IPS-11a (cell line): Measurements from ENCODE around the gene MAPK10.
"Not testable (repeated sequence)": the region's sequence is repeated elsewhere in the genome, so short reads cannot be mapped to it uniquely, and the experiment has no call there.

Experiments used
- H3K4me3 ChIP-seq: one replicate; pipeline ENCODE4 v1.5.1; 2013; ENCODE audit warnings: low read depth, low read length, control low read depth

The MAPK10 gene

DNA sequence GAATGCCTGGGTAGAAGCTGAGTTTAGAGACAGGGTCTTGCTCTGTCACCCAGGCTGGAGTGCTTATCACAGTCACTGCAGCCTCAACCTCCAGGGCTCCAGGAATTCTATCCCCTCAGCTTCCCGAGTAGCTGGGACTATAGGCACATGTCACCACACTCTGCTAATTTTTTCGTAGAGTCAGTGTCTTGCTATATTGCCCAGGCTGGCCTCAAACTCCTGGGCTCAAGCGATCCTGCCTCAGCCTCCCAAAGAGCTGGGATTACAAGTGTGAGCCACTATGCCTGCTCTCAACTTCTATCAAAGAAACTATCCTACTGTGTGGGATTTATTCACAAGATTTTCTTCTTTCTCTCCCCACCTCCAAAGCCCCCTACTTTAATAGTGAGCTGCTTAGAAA is 15.7 kb downstream of the MAPK10 start:
- H3K4me3 ChIP-seq, result no peak overlapping the region

DNA sequence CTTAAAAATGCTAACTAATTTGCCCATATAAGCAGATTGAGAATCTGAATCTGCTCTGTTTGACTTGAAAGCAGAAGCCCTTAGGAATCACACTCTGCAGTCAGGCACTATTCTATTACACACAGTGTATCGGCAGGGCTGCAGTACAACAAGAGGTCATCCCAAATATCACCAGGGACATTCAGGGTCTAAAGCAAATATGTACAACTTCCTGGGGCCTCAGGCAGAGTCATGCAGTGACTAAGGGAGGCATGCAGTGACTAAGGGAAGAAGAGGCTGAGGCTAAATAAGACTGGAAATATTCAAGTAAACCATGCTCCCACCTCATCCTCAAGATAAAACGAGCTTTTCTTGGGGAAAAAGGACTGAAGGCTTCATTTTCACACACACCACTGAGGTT is 20.9 kb downstream of the MAPK10 start:
- H3K4me3 ChIP-seq, result no peak overlapping the region

DNA sequence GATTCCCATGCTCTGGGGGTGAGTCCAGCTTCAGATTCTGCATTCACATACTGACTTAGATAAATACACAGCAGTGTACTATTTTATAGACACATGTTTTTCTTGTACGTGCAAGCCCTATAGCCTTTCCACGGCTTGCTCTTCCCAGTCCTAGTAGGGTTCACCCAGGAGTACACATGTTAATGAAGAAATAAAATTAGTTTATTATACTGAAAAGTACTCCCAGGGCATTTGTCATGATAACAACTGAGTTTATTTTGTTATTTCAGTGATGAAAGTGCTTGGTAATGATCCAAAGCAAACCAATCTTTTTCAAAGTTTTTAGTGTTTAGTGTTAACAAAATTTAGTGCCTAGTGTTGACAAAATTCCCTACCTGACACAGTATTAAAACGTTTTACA is 21.3 kb downstream of the MAPK10 start:
- no peak overlapping the region for H3K4me3 ChIP-seq

DNA sequence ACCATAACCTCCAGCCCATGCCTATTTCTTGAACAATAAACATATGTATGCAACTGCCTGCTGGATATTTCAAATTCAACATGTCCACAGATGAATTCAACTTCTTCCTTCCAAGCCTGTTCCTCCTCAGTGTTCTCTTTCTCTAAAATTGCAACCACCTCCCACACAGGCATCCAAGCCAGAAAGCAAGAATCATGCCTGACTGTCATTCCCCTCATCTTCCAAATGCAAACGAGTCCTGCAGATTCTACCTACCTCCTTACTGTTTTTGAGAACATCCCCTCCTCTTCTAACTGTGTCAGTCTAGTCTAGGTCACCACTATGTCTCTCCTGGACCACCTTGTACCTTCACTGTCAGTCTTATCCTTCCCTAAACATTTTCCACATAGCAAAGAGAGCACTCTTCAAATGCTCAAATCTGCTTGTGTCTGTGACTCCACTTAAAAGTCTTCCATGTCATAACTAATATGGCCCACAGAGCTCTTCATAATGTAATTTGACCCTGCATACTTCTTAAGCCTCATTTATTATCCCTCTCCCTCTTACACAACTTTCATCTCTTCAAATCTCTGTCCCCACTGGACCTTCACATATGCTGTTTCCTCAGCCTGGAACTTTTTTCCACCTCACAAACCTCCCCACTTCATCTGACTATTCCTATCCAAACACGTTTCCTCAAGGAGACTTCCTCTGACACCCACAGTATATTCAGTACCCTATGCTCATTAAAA is 25.7 kb downstream of the MAPK10 start:
- H3K4me3 ChIP-seq, result no peak overlapping the region

DNA sequence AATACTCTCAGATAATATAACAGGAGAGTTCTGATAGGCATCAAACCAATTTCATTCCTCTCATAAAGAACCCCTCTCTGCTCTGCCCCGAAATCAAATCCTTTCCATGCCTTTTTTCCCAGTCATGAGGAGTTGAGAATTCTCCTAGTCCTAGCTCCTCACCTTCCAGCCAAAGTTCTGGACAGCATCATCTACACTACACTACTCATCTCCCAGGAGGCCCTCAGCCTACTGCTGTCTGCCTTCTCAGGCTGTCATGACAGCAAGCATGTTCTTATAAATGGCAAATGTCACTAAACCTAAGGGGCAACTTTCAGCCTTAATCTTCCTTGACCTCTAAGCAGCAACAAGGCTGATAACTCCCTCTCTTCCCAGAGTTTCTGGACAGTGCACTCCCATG is 26.6 kb downstream of the MAPK10 start:
- H3K4me3 ChIP-seq, result no peak overlapping the region

DNA sequence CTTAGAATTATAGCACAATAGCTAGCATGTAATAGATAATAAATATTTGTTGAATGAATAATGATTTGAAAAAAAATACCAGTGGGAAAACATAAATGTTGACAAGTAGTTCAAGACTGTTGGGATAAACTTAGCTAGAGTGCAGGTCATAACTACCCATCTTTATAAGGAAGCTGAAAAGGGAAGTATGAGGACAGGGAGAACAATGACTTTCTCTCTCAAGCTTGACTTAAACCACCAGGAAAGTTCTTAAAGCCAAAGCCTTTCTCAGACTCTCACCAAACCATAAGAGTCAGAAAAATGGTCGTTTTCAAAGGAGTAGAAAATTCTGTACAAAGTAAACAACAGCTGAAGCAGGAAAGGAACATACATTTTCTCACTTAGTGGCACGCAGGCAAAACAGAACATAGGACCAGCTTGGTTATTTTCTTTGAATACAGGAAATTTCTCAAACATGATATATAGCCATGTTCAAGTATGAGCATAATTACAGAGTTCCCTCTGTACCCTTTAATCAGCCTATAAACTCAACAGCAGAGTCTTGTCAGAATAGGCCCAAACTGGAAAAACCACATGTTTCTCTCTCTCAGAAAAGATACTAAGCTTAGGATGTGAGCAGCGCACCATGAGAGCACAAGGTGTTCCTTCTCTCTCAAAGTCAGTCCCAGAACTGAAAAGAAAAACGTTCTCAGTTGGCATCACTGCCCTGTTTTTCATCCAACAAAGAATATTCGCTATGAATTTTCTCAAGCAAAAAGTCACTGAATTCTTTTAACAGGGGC is 28.7 kb downstream of the MAPK10 start:
- H3K4me3 ChIP-seq, result no peak overlapping the region

DNA sequence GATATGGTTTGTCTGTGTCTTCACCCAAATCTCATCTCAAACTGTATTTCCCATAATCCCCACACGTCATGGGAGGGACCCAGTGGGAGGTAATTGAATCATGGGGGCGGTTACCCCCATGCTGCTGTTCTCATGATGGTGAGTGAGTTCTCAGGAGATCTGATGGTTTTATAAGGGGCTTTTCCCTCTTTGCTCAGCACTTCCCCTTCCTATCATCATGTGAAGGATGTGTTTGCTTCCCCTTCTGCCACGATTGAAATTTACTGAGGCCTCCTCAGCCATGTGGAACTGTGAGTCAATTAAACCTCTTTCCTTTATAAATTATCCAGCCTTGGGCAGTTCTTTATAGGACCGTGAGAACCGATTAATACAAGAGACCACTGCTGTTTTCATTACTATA is 29.4 kb downstream of the MAPK10 start:
- H3K4me3 ChIP-seq, result not testable (repeated sequence)

DNA sequence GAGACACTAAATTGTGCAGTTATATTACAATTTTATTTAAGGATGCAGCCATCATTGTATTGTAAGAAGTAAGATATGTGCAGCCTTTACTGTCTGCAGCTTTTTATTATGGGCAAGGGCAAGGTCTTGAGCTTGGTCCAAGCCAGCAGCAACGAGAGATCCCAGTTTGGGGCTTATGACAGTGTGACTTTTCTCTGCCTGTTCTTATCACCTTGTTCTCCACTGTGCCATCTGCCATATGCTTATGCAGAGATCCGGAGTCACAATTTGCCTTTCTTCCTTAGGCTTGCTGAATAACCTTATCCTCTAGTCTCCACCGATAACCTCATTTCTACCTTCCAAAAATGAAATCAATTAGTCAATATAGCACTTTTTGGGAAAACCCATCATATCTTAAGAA is 30.4 kb downstream of the MAPK10 start:
- no peak overlapping the region for H3K4me3 ChIP-seq

DNA sequence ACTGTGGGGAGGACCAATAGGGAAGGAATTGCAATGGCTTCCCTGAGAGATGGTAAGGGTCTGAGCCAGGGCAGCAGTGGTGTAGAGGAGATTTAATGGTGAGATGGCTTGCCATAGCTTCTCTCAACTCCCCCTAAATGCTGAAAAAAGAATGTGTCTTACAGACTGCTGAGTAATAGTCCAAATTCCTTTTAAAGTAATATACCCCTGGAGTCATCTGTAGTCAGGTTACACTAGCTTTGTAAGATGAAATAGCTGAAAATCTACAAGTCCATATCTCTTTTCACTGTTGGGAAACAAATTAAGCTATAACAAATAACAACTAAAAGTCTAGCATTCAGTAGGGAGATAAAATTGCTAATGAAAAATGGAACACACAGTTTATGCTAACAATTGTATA is 33.5 kb downstream of the MAPK10 start:
- H3K4me3 ChIP-seq, result no peak overlapping the region

DNA sequence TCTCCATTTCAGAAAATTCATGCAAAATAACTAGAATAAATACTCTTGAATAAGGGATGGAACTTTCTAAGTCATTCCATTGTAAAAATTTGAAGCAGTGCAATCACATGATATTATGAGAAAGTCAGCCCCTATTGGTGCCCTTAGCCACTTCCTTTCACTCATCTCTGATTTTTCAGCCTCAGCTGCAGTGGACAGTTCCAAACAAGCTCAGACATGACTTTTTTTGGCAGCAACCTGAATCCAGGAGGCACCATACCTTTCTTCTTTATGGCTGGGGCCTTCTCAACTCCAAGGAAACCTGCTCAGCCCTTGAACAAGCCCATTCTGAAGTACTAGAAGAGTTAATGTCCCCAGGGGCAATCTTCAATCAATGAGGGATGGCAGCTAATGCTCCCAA is 40.5 kb downstream of the MAPK10 start:
- no peak overlapping the region for H3K4me3 ChIP-seq

DNA sequence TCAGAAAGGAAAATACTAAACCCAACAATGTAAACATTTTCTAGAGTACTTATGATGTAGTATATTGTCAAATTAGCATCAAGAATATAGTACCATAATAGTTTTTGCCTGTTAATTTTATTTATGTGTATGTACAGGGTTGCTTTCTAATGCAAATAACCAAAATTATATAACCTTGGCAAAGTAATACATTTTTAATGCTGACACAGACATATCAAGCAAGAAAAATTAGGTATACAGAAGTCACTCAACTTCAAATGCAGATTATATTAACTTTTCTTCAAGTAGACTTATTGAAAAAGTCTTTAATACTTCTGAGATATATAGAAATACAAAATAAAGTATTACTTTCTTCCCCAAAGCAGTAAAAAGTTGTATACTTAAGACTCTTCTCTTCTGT is 44.3 kb downstream of the MAPK10 start:
- H3K4me3 ChIP-seq, result no peak overlapping the region

DNA sequence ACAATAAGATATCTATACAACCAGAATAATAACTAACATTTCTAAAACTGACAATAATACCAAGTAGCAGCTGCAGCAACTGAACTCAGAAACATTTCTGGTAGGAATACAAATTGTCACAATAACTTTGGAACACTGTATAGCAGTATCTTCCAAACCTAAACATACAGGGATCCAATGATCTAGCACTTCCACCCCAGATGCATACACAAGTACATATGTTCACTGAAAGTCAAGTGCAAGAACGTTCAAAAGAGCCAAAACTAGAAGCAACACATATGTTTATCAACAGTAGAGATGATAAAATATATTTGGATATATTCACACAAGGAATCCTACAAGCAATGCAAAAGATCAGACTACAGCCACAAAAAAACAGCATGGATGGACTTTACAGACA is 46.2 kb downstream of the MAPK10 start:
- no peak overlapping the region for H3K4me3 ChIP-seq

DNA sequence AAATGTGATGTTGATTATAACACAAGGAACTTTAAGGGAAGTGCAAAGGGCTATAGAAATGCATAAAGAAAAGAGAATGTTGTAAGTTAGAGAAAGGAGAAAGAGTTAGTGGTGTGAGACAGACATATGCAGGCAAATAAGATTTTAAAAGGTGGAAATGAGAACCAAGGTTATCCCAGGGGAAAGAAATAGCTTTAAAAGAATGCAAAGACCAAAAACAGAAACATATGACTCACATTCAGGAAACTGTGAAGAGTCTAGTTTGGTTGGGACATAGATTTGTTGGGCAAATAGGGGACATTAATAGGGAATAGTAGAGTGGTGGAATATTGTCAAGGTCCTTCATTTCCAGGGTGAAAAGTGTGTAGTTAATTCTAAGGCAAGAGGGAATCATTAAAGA is 52.4 kb downstream of the MAPK10 start:
- H3K4me3 ChIP-seq, result no peak overlapping the region

DNA sequence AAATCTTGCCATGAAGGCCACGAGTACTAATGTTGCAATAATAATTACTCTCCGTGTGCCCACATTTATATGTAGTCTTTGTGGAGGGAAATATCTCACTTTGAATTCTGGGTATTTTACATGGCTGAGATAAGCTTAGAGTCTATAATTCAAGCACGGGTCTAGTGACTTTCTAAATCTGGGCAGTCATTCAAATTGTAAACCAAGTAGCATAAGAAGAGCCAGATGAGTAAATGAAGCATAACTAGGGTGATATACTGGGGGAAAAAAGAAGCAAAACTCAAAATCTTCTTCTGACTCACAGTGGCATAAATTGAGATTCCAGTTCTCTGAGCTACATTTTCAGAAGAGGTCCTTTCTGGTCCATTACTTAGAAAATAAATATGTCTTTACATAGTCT is 53.0 kb downstream of the MAPK10 start:
- no peak overlapping the region for H3K4me3 ChIP-seq

DNA sequence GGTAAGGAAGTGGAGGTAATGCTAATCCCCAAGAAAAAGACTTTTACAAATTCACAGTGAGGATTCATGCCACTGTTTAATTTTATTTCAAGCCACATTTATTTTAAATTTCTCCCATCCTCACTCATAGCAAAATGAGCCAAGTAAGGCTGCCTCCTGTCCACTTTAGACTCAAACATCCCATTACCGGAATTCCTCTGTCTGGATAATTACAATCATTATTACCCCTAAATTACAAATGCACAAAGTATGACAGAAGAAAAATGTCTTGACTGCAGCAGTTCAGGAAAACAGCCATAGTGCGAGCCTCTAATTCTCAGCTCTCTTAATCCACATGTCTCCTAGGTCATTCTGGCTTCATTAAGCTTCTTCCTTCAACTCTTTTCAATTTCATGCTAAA is 57.0 kb downstream of the MAPK10 start:
- H3K4me3 ChIP-seq, result no peak overlapping the region

DNA sequence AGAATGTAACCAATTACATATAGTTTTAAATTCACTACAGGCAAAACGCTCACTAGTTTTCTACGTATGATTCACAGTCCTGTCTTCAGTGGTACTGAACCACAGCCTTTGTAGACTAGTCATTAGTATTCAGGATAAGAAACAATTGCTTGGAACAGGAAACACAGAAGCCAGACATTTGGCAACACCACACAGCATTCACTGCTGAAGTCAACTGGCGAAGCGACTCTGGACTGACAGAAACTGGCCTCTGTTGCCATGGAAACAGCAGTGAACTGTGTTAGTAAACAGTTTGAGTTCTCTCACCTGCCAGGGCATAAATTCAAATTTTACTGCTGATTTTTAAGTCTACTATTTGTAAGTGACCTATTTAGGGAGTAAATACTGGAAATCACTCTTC is 57.6 kb downstream of the MAPK10 start:
- H3K4me3 ChIP-seq, result no peak overlapping the region

DNA sequence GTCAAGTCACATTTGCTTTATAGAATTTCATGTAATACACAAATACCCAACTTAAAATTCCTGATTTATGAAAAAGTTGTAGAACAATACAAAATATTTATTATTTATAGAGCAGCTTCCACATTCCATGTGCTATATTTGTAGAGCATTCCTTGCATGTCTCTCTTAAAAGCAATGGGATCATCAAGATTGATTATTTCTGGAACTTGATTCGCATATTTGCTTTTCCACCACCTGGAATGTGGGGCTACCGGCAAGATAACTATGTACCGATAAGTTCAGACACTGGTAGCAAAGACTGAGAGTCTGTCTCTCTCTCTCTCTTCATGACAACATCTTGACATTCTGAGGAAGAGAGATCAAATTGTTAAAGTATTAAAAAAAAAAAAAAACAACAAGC is 59.3 kb downstream of the MAPK10 start:
- H3K4me3 ChIP-seq, result no peak overlapping the region

DNA sequence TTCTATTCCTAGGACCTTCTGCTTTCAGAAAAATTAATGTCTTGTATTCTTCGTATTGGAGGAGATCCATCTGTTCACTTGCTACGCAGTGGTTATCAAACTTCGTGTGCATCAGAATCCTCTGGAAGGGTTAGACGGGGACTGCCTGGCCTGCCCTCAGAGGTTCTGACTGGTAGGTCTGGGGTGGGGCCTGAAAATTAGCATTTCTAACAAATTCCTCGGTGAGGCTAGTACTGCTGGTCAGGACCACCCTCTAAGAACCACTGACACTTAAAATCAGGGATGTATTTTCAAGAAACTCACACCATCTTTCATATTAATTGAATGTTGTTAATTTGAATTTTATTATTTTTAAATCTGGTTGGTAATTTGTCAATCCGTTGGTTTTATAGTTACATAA is 63.0 kb downstream of the MAPK10 start:
- H3K4me3 ChIP-seq, result no peak overlapping the region

DNA sequence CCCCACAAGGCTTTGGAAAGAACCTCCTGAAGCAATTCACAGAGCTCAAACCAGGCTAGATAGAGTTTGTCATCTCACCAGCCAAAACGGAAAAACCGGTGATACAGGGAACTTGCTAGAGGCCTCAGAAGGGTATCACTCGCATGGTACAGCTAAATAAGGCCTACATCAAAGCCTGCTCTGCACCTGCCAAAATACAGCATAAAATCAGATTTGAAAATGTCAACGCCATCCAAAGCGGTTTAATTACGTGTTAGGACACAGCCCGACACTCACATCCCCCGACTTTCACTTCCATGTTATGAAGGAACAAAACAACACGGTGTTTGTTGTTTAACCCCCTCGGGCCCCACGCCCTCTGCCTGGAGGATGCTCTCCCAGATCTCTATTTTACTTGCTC is 65.0 kb downstream of the MAPK10 start:
- no peak overlapping the region for H3K4me3 ChIP-seq

DNA sequence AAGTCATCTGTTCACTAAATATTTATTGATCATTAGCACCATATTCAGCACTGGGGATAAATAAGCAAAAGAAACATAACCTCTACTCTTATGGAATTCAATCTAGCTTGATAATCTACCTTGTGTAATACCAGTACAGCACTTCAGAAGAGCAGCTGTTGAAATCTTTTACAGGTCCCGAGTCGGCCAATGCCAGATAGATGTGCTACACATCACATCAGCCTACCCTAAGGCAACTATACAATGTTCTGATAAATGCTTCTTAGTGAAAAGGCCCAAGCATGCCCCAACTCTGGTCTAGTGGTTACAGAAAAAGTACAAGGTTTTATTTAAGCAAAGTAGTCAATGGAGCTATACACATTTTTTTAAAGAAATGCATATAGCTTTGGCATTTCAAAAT is 68.7 kb downstream of the MAPK10 start:
- H3K4me3 ChIP-seq, result no peak overlapping the region

DNA sequence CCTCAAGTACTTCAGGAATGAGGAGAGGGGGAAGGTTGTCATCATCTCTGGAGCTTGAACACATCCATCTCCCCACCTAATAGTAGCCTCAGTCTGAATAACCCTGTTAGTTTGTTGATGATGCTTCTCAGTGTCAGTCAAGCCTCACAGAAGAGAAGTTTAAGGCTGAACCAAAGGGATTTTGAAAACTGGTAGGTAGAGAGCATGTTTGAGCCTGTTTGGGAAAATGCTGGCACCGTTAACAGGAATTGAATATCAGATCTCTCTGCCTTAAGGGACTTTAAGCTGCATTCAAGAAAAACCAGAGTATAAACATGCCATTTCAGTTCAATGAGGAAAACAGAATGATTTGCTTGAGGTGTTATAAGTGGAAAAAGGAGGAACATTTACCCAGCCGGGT is 73.1 kb downstream of the MAPK10 start:
- no peak overlapping the region for H3K4me3 ChIP-seq

DNA sequence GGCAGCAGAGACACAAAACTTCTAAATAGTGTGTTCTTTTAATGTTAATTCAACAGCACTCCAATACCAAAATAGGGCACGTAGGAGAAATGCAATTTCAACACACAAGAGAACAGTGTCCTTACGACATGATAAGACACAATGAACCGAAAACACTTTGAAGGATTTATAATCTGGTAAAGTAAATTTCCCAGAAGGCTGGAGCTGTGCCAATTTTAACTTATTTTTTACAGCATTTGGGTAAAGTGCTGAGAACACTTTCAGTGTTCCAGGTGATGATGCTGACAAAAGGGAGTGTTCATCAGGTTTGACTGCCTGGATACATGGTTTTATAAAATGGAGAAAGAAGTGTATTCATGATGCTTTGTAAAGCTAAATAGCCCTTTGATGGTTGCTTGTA is 76.5 kb downstream of the MAPK10 start:
- H3K4me3 ChIP-seq, result no peak overlapping the region

DNA sequence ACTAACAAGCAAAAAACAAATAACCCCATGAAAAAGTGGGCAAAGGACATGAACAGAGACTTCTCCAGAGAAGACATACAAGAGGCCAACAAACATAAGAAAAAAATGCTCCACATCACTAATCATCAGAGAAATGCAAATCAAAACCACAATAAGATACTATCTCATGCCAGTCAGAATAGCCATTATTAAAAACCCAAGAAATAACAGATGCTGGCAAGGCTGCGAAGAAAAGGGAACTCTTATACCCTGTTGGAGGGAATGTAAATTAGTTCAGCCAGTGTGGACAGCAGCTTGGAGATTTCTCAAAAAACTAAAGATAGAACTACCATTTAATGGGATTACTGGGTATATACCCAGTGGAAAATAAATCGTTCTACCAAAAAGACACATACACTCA is 79.6 kb downstream of the MAPK10 start:
- no peak overlapping the region for H3K4me3 ChIP-seq
